WERI-Rb-1 (cell line): Measurements from ENCODE around the gene UIMC1.
"Not testable (repeated sequence)": the region's sequence is repeated elsewhere in the genome, so short reads cannot be mapped to it uniquely, and the experiment has no call there.

Experiments
- DNase-seq: peaks from one replicate; pipeline ENCODE4 v3.0.0-alpha.2; 2020
- H3K27ac ChIP-seq: fragments of 250-450 bp; sonication (Bioruptor Pico); 2 replicates; pipeline ENCODE4 v1.5.1; 2020; ENCODE audit warnings: mild to moderate bottlenecking, moderate library complexity
- H3K27me3 ChIP-seq: fragments of 250-450 bp; sonication (Bioruptor Pico); 2 replicates; pipeline ENCODE4 v1.5.1; 2021; ENCODE audit warnings: mild to moderate bottlenecking, low read depth, moderate library complexity; ENCODE audit not compliant: insufficient read depth, severe bottlenecking
- H3K36me3 ChIP-seq: fragments of 250-450 bp; sonication (Bioruptor Pico); 2 replicates; pipeline ENCODE4 v1.5.1; 2020; ENCODE audit warnings: mild to moderate bottlenecking, moderate library complexity
- H3K4me3 ChIP-seq: 2 replicates; pipeline ENCODE4 v1.5.1; 2011; ENCODE audit warnings: low read depth, mild to moderate bottlenecking, control low read depth, low read length
- H3K9me3 ChIP-seq: fragments of 250-450 bp; sonication (Bioruptor Pico); 2 replicates; pipeline ENCODE4 v1.5.1; 2021; ENCODE audit warnings: mild to moderate bottlenecking, moderate library complexity; ENCODE audit not compliant: severe bottlenecking
- CTCF ChIP-seq: IDR thresholded peaks from 2 replicates; pipeline ENCODE4 v1.5.1; 2011; ENCODE audit warnings: low read depth, mild to moderate bottlenecking, control low read depth, inconsistent platforms, low read length

The UIMC1 gene

DNA sequence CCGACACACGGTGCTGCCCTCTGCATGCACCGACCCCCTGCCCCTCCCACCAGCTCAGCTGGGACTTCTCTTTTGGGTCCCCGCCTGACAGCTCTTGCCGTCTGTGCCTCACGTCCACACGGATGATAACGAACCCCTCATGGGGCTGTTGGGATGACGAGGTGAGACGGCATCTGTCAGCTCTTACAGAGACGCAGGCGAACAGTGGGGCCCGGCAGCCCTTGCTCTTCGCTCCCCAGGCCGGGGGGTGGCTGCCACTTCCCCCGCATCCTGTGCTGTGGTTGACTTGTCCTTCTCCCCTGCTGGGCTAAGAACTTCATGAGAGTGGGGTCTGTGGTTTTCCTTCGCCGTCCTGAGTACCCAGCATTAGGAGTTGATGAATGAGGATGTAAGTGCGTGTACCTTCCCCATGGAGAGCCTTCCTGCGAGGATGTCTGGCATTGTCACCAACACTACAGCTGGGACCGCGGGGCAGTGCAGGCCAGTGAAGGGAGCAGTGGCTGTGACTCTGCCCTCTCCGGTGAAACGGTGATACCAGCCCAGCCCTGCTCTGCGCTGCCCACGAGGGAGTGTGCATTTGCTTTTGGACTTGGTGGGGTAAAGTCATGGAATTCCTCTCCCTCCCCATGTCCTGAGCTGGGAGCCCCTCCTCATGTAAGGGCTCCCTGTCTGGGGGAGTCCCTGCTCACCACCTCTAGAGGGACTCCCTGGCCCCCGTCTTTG, 130.6 kb downstream of the UIMC1 start:
- H3K4me3 ChIP-seq = no peak overlapping the region
- no peaks in the 10 kb centered on the region for H3K36me3 ChIP-seq
- H3K9me3 ChIP-seq = no peaks in the 10 kb centered on the region
- TF ChIP-seq CTCF = no peak
- no peaks in the 10 kb centered on the region for H3K27me3 ChIP-seq
- DNase-seq = no peak
- no peak overlapping the region for H3K27ac ChIP-seq

GRCh38 chr5:176875014-176875550, 131.5 kb downstream of the UIMC1 start:
- TF ChIP-seq CTCF = no peak
- H3K9me3 ChIP-seq = no peaks in the 10 kb centered on the region
- H3K4me3 ChIP-seq = no peak overlapping the region
- H3K27ac ChIP-seq = no peak overlapping the region
- peak; percentile 24 for DNase-seq
- H3K27me3 ChIP-seq = no peaks in the 10 kb centered on the region
- H3K36me3 ChIP-seq = no peaks in the 10 kb centered on the region

DNA sequence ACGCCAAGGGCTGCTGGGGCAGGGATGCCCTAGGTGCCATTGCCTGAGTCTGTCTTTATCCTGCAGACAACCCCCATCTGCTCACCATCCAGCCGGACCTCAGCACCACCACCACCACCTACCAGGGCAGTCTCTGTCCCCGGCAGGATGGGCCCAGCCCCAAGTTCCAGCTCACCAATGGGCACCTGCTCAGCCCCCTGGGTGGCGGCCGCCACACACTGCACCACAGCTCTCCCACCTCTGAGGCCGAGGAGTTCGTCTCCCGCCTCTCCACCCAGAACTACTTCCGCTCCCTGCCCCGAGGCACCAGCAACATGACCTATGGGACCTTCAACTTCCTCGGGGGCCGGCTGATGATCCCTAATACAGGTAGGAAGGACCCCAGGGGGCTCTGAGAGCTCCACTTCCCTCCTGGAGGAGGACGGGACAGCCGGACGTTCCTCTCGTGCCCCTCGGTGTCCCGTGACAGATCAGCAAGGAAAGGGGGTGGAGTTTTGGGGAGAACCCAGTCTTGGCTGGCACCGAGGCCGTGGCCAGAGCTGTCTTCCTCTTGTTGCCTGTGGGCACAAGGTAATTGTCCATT, 132.3 kb downstream of the UIMC1 start:
- no peak overlapping the region for H3K27ac ChIP-seq
- no peak for TF ChIP-seq CTCF
- no peaks in the 10 kb centered on the region for H3K27me3 ChIP-seq
- DNase-seq = no peak
- no peaks in the 10 kb centered on the region for H3K9me3 ChIP-seq
- H3K4me3 ChIP-seq = no peak overlapping the region
- H3K36me3 ChIP-seq = no peaks in the 10 kb centered on the region

- Histone ChIP-seq H3K27me3 (no peaks in the 10 kb centered on the region), H3K36me3 (no peaks in the 10 kb centered on the region), H3K9me3 (no peaks in the 10 kb centered on the region), H3K27ac (no peak overlapping the region), H3K4me3 (no peak overlapping the region)
- no peak for TF ChIP-seq CTCF
- no peak for DNase-seq
Measured at GRCh38 chr5:176873541-176874172, 132.9 kb downstream of the UIMC1 start.

GRCh38 chr5:176873011-176873410, 133.6 kb downstream of the UIMC1 start:
- not testable (repeated sequence) for H3K36me3 ChIP-seq, H3K27ac ChIP-seq, DNase-seq, H3K4me3 ChIP-seq, H3K9me3 ChIP-seq, H3K27me3 ChIP-seq

GRCh38 chr5:176872586-176872985, 134.0 kb downstream of the UIMC1 start:
- H3K27ac ChIP-seq, H3K9me3 ChIP-seq, DNase-seq, H3K36me3 ChIP-seq, H3K27me3 ChIP-seq, H3K4me3 ChIP-seq: not testable (repeated sequence)

DNA sequence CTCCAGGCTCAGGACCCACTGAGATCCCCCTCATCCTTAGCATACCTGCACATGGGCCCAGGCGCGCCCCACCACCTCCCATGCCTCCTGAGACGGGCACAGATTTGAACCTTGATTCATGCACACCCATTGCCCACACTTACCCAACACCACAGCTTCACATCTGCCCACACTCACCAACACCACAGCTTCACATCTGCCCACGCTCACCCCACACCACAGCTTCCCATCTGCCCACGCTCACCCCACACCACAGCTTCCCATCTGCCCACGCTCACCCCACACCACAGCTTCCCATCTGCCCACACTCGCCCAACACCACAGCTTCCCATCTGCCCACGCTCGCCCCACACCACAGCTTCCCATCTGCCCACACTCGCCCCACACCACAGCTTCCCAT, 135.9 kb downstream of the UIMC1 start:
- not testable (repeated sequence) for H3K27ac ChIP-seq, H3K36me3 ChIP-seq, H3K4me3 ChIP-seq, H3K27me3 ChIP-seq, H3K9me3 ChIP-seq, DNase-seq
